Islet of Langerhans (tissue), 1 donor: ENCODE data around the gene CDA.
A peak's percentile ranks its signal among the peaks of the same experiment; 100 is the strongest.

Experiments used
- FAIRE-seq: peaks from one replicate; lab custom pipeline; 2011; peaks lifted over from hg19 to GRCh38; lab: Jason Lieb, UNC

CDA gene

GRCh38 chr1:20648946-20649345 lies 60.0 kb downstream of the CDA start:
- no peak for FAIRE-seq

DNA sequence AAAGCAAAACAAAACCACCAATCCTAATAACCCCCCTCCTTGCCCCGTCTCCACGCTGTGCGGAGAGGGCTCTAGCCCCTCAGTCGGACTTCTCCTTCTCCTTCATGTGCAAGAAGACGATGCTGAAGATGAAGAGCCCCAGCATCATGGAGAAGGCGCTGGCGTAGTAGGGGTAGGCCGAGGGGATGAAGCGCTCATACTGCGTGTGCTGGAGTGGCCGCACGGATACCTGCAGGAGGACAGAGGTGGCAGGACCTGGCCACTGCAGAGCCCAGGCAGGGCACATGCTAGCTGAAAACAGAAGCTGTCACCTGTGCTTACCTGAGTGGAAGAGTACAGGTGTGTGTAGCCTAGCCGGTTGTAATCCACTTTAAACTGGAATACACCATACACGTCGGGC lies 63.4 kb downstream of the CDA start:
- no peak for FAIRE-seq

DNA sequence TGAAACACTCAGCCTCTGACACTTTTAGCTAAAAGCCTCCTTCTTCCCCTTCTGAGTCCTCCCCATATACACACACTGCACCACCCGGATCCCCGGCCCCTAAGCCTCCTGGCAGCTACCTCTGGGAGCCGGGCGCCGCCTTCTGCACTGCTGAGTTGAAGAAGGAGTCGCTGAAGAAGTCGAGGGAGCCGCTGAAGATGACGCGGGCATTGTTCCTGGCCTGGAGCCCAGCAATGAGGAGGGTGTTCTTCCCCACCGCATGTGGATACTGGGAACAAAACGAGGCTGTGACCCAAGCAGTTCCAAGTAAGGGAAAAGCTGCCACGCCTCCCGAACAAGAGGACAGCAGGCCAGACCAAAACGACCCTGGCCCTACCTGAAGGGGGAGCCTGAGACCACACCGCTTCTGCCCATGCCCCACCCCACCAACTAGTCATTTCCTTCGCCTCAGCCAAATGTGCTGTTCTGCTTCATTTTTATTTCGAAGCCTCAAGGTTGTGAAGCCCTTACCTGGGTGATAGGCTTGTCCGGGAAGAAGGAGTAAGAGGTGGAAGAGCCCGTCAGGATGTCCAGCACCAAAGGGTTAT lies 65.3 kb downstream of the CDA start:
- FAIRE-seq = no peak

- no peak for FAIRE-seq
Measured at GRCh38 chr1:20657024-20657423, 68.1 kb downstream of the CDA start.

- no peak for FAIRE-seq
Measured at GRCh38 chr1:20658166-20658915, 69.4 kb downstream of the CDA start.

DNA sequence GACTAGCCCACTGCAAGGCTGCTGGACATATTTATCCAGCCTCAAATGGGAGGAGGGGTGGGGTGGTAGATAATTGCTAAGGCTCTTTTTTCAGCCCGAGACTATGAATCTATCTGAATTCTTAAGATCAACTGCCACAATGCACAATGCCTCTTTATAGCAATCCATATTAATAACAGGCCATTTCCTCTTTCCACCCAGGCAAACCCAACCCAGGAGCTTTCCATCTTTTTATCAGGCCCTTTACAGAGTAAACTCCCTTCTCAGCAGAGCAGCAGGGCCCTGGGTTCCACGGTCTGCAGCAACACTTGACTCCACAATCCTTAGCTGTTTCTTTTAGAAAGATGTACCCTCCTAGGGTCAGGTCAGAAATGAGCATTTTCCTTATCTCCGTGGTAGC lies 71.5 kb downstream of the CDA start:
- FAIRE-seq = no peak

DNA sequence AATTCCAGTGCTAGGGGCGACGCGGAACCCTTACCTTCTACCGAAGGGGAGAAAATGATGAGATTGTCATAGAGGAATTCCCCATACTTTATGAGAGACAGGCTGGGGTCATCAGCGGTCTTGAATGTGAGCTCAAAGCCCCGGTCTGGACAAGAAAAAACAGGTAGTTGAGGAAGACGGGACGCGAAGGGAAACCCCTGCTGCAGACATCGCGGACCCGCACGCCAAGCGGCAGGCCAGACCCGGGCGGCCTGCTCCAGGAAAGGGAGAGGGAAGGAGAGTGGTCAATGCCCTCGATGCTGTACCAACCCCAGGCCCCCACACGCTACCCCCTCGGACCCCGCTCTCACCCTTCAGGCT lies 71.9 kb downstream of the CDA start:
- no peak for FAIRE-seq

DNA sequence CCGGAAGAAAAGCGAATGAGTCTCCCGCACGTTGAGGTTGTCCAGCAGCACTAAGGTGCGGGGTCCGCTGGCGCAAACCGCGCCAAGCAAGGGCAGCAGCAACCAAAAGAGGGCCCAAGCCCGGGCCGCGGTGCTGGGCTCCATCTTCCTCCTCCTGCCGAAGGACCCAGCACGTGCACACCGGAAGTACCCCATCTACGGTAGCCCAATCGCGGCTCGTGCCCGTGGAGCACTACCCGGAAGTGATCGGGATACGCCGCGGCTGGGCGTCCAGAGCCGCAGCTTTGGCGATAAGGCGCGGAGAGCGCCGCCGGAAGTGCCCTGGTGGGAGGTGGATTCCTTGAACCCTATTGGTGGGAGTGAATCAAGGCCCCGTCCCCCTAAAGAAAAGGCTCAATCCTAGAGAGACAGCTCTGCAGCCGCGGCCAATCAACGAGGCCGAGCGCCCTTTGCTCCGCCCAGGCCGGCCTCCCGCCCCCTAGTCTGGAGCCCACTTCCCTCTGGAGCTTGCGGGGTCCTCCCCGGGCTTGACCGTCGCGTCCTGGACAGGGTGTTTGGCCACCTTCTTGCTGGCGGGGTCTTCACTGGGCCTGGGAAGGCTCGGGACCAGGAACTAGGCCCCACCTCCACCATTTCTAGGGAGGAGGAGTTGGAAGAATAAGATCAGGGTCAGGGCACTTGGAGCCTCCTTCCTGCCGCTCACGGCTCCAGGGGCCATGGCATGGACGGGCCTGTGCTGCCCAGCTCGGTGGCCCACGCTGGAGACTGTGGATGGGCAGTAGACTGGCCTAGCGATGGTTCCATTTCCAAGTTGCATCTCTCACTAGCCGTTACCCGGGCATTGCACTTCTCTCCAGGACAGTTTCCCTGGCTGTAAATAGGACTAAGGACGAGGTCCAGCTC lies 72.6 kb downstream of the CDA start, which contains the start of gene DDOST:
Gene DDOST, minus strand, starts transcription at position 163 of the 903 bp plus-strand sequence. Its CDS starts 19 bp downstream, at position 144.
- FAIRE-seq = peak; percentile 95

DNA sequence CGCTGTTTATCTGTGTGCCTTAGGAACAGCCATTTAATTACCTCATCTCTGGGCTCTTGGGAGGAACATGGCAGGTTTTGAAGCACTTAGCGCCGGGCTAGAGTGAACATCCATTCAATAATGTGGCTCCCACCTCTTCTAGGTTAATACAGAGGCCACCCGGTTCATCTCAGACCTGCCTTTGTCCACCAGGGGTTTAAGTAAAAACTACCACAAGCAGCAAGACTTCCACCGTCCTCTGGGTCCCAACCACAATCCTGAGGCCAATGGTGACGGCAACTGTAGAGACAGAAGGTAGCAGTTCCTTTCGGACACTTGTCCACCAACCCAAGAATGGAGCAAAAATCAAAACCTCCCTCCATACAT lies 73.2 kb downstream of the CDA start:
- no peak for FAIRE-seq

DNA sequence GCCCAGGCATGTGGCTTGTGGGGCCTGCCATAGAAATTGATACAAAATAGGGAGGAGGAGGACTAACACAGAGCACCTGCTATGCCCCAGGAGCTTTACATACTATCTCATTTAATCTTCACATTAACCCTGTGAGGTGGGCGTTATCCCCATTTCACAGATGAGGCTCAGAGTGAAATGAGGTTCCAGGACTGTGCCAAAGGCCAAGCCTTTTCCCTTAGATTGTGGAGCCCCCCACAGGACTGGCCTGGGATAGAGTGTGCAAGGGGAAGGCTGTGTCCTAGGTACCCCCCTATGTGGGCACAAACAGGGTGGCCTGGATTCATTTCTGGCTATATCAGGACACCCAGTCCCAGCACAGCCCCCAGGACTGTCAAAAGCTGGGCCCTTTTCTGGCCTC lies 74.5 kb downstream of the CDA start:
- no peak for FAIRE-seq

GRCh38 chr1:20663969-20664715 lies 75.2 kb downstream of the CDA start:
- no peak for FAIRE-seq

GRCh38 chr1:20665726-20666125 lies 76.8 kb downstream of the CDA start:
- FAIRE-seq = no peak

GRCh38 chr1:20666146-20666545 lies 77.2 kb downstream of the CDA start:
- FAIRE-seq = no peak

DNA sequence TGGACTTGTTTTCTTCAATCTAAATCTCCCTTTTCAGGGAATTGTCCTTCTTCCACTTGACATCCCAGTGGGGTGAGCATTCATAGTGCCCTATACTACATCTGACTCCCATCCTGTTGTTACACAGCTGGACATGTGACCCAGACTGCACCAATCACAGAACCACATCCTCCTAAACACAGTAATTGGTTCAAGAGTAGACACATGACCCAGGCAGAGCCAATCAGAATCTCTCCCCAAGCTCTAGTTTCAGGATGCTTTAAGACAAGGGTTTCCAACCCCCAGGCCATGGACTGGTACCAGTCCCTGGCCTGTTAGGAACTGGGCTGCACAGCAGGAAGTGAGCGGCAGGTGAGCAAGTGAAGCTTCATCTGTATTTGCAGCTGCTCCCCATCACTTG lies 77.9 kb downstream of the CDA start:
- FAIRE-seq = no peak
